Suprapubic skin (tissue), 4 donors: ENCODE results near the gene AFMID. TPM values are rescaled to one million over a fixed set of nuclear protein-coding genes. Genes with fewer than 3 reads are reported as not detected.
A peak's percentile ranks its signal among the peaks of the same experiment; 100 is the strongest.

Source experiments
- DNase-seq, 2 donors: peaks; one replicate each; pipeline ENCODE4 v3.0.0-alpha.2; 2019; ENCODE audit warnings: low spot score in 2 of 2
- H3K27ac ChIP-seq: fragments of 200-600 bp; sonication (generic); one replicate; pipeline ENCODE4 v1.5.1; 2019
- H3K27me3 ChIP-seq: fragments of 200-600 bp; sonication (generic); one replicate; pipeline ENCODE4 v1.5.1; 2019
- H3K36me3 ChIP-seq: fragments of 200-600 bp; sonication (generic); one replicate; pipeline ENCODE4 v1.5.1; 2019
- H3K4me1 ChIP-seq: fragments of 200-600 bp; sonication (generic); one replicate; pipeline ENCODE4 v1.5.1; 2019
- H3K4me3 ChIP-seq: fragments of 200-600 bp; sonication (generic); one replicate; pipeline ENCODE4 v1.5.1; 2019; ENCODE audit warnings: mild to moderate bottlenecking
- H3K9me3 ChIP-seq: fragments of 200-600 bp; sonication (generic); one replicate; pipeline ENCODE4 v1.5.1; 2019
- EP300 ChIP-seq: sonication (generic); formaldehyde crosslinking; IDR thresholded peaks from one replicate; pipeline ENCODE4 v1.6.1; 2017; ENCODE audit warnings: antibody characterized with exemption
- POLR2A ChIP-seq, 2 donors: fragments of 450-650 bp; IDR thresholded peaks; one replicate each; pipeline ENCODE4 v1.6.1; 2017; ENCODE audit warnings: antibody characterized with exemption in 2 of 2, mild to moderate bottlenecking in 2 of 2, moderate library complexity in 2 of 2
- POLR2AphosphoS5 ChIP-seq, 3 donors: sonication (generic); formaldehyde crosslinking; IDR thresholded peaks; one replicate each; pipeline ENCODE4 v1.6.1; 2017; ENCODE audit warnings: antibody characterized with exemption in 3 of 3
- WGBS: methylation state at CpG from one replicate; pipeline ENCODE4 v1.1.5; 2018; 5-methylcytosine and 5-hydroxymethylcytosine counted together
- total RNA-seq, 4 donors: library from RNA; depleted of rRNA; stranded (reverse); fragments of >200 nt; gene quantifications; one replicate each; pipeline ENCODE4 v1.1.0, GENCODE V29; 2016
- TF ChIP-seq, protein P1 (sequence below), 2 donors: fragments of 200-600 bp in 1 of 2; fragments of 450-650 bp in 1 of 2; sonication (generic) in 1 of 2; IDR thresholded peaks; one replicate each; pipeline ENCODE4 v1.5.1; 2016 to 2019; ENCODE audit warnings: antibody characterized with exemption in 2 of 2, mild to moderate bottlenecking in 1 of 2, moderate library complexity in 1 of 2

The AFMID gene
- total RNA-seq, 4 donors from 2014 or later, result 43.9 to 78.3 (median 66.1) TPM

DNA sequence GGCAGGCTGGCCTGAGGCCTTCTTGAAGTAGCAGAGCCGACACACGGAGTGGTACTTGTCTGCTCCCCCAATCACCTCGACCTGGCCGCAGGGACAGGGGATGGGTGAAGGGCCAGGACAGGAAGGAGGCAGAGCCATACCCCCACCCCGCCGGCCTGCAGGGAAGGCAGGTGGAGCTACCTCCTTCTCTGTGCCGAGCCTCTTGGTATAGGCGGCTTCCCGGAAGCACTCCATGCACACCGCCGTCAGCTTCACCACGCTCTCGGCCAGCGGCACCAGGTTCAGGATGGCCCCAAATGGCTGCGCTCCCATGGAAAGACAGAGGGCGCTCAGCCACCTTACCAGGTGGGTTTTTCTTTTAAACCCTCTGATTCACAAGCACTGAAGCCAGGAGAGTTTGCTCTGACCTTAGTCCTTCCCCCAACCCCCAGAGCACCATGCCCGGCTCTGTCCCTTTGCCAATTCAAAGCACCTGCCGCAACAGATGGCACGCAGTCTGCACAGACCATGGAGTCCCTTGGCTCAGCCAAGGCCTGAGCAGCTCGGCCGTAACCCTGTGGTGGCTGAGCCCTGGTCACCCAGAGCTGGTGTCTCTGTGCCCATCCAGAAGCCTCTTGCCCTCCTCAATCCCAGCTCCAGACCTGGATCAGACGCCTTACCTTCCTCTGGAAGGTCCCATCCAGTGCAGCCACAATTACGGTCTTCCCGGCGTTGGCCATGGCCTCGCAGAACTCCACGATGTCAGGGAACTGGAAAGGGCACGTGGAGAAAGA is 12.1 kb upstream of the AFMID start:
- no peaks in the 10 kb centered on the region for H3K9me3 ChIP-seq
- H3K4me3 ChIP-seq, result no peak overlapping the region
- no peaks in the 10 kb centered on the region for H3K27me3 ChIP-seq
- peak overlapping the region; percentile 72 for H3K27ac ChIP-seq
- peaks cover 68% of the 10 kb centered on the region for H3K4me1 ChIP-seq
- 73% methylated on average over 27 of the region's 28 CpGs for WGBS
- peaks cover 18% of the 10 kb centered on the region for H3K36me3 ChIP-seq
- TF ChIP-seq POLR2AphosphoS5 (IDR thresholded peaks at IDR 0.05), result no peak
- TF ChIP-seq POLR2A (IDR thresholded peaks at IDR 0.05), result no peak
- TF ChIP-seq, protein P1, sequence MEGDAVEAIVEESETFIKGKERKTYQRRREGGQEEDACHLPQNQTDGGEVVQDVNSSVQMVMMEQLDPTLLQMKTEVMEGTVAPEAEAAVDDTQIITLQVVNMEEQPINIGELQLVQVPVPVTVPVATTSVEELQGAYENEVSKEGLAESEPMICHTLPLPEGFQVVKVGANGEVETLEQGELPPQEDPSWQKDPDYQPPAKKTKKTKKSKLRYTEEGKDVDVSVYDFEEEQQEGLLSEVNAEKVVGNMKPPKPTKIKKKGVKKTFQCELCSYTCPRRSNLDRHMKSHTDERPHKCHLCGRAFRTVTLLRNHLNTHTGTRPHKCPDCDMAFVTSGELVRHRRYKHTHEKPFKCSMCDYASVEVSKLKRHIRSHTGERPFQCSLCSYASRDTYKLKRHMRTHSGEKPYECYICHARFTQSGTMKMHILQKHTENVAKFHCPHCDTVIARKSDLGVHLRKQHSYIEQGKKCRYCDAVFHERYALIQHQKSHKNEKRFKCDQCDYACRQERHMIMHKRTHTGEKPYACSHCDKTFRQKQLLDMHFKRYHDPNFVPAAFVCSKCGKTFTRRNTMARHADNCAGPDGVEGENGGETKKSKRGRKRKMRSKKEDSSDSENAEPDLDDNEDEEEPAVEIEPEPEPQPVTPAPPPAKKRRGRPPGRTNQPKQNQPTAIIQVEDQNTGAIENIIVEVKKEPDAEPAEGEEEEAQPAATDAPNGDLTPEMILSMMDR (IDR thresholded peaks at IDR 0.05), result no peak
- no peak for TF ChIP-seq EP300
- DNase-seq, result no peak

DNA sequence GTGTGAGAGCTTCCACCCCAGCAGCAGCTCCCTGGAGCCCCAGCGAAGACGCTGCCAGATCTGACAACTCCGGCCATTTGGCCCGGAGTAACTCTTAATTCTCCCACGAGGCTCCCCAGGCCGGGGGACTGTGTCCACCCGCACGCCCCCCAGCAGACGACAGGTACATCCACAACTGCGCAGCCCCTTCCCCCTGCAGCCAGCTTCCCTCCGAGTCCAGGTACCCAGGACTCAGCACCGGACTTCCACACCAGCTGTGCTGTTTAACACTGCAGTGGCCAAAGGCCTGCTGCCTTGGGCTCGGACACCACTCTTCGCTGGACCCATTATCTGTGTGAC is 11.6 kb upstream of the AFMID start:
- H3K4me1 ChIP-seq, result peaks cover 65% of the 10 kb centered on the region
- H3K4me3 ChIP-seq, result no peak overlapping the region
- no peak for DNase-seq
- TF ChIP-seq EP300 (no peak), POLR2A (IDR thresholded peaks at IDR 0.05) (no peak), POLR2AphosphoS5 (IDR thresholded peaks at IDR 0.05) (no peak)
- TF ChIP-seq, protein P1 (IDR thresholded peaks at IDR 0.05), result no peak
- 84% methylated on average over 10 of the region's 14 CpGs for WGBS
- peaks cover 18% of the 10 kb centered on the region for H3K36me3 ChIP-seq
- H3K9me3 ChIP-seq, result no peaks in the 10 kb centered on the region
- no peaks in the 10 kb centered on the region for H3K27me3 ChIP-seq
- peak overlapping the region; percentile 72 for H3K27ac ChIP-seq

DNA sequence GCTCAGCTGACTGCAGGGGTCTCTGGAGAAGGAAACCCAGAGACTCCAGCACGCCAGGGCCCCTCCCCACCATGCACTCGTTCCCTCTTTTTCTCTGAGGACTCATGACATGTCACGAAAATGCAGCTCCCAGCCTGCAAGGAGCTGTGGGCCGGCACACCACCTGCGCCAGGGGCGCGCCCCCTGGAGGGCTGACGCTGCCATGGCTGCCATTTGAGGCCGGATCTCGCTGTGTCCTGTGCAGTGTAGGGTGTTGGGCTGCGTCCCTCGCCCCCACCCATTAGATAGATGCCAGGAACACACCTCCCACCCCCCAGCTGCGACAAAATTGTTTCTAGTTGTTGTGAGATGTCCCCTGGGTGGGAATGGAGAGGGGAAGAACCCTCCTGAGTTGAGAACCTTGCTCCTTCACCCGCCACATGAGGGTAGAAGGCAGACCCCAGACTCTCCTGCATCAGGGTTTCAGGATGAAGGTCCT is 10.6 kb upstream of the AFMID start:
- no peak for TF ChIP-seq POLR2A (IDR thresholded peaks at IDR 0.05)
- TF ChIP-seq, protein P1 (IDR thresholded peaks at IDR 0.05), result peak; percentile 63 to 95
- H3K9me3 ChIP-seq, result no peaks in the 10 kb centered on the region
- H3K4me1 ChIP-seq, result peaks cover 55% of the 10 kb centered on the region

DNA sequence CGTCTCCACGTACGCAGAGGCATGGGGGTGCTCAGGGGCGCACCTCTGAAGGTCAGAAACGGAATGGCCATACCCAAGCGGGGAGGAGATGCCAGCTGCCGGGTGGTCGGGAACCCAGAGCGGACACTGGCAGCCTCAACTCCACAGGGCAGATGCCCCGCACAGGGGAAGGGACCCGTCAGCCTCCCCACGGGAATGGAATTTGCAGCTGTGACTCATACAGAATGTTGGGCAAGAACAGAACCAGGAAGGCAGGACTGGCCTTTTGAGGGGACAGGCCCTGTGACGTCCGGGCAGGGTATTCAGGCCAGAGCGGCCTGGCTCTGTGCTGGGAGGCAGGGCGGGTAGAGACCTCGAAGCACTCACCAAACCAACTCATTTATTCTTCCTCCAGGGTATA is 7.8 kb upstream of the AFMID start:
- H3K27me3 ChIP-seq, result no peaks in the 10 kb centered on the region
- no peak overlapping the region for H3K4me3 ChIP-seq
- WGBS, result 84% methylated on average over 17 of the region's 17 CpGs
- H3K27ac ChIP-seq, result peak overlapping the region; percentile 15
- H3K36me3 ChIP-seq, result no peaks in the 10 kb centered on the region
- H3K9me3 ChIP-seq, result no peaks in the 10 kb centered on the region
- peak in 1 of 2 donors; percentile 69 for DNase-seq
- TF ChIP-seq, protein P1 (IDR thresholded peaks at IDR 0.05), result no peak
- TF ChIP-seq POLR2AphosphoS5 (IDR thresholded peaks at IDR 0.05), result no peak
- H3K4me1 ChIP-seq, result peaks cover 27% of the 10 kb centered on the region

More for the DNA sequence above, 10.6 kb upstream of the AFMID start:
- no peak overlapping the region for H3K27ac ChIP-seq
- no peak overlapping the region for H3K4me3 ChIP-seq
- 15% methylated on average over 12 of the region's 14 CpGs for WGBS
- H3K27me3 ChIP-seq, result no peaks in the 10 kb centered on the region
- peaks cover 8% of the 10 kb centered on the region for H3K36me3 ChIP-seq
- DNase-seq, result peak in 1 of 2 donors; percentile 78

DNA sequence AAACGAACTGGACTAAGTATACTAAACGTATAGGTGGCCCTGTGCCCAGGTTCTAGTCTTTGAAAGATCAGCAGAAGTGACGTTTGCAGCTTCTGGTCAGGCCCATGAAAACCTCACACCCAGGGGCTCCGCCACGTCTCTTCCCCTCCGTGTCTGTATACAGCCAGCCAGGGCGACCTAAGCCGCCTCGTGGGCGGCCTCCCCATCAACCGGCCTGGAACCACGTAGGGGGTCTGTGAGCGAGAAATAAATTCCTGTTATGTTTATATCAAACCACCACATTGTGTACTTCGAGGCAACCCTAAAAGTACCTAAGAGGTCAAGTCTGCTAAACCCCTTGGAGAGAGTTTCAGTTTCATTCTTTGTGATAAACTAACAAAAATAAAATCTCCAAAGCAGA is 7.1 kb upstream of the AFMID start:
- Histone ChIP-seq H3K9me3 (no peaks in the 10 kb centered on the region), H3K4me1 (peaks cover 20% of the 10 kb centered on the region), H3K36me3 (no peaks in the 10 kb centered on the region), H3K27me3 (no peaks in the 10 kb centered on the region), H3K4me3 (no peak overlapping the region), H3K27ac (peak overlapping the region; percentile 15)
- DNase-seq, result no peak
- 91% methylated on average over 14 of the region's 14 CpGs for WGBS
- no peak for TF ChIP-seq POLR2A (IDR thresholded peaks at IDR 0.05)
- no peak for TF ChIP-seq POLR2AphosphoS5 (IDR thresholded peaks at IDR 0.05)
- TF ChIP-seq, protein P1 (IDR thresholded peaks at IDR 0.05), result no peak
- no peak for TF ChIP-seq EP300
